Aorta (tissue), 5 donors: ENCODE measurements around the gene TRPM5. TPM values are rescaled to one million over a fixed set of nuclear protein-coding genes. Genes with fewer than 3 reads are reported as not detected.

ENCODE experiments used
- ATAC-seq: fragments of 200-7000 bp; cut with Tn5 transposase; one replicate; pipeline ENCODE4 v1.9.1; 2022; ENCODE audit warnings: moderate library complexity; ENCODE audit not compliant: low FRiP score
- DNase-seq, 2 donors: peaks; one replicate each; pipeline ENCODE4 v3.0.0-alpha.2; 2020
- H3K27ac ChIP-seq, 2 donors: one replicate each; pipeline ENCODE4 v1.5.1; 2013; ENCODE audit warnings: low read length in 2 of 2, mild to moderate bottlenecking in 2 of 2, moderate library complexity in 2 of 2, control low read depth in 1 of 2, inconsistent platforms in 1 of 2, low read depth in 1 of 2
- H3K27me3 ChIP-seq, 2 donors: one replicate each; pipeline ENCODE4 v1.6.1; 2013; ENCODE audit warnings: control low read depth in 1 of 2, low read length in 1 of 2, mild to moderate bottlenecking in 1 of 2, moderate library complexity in 1 of 2; ENCODE audit not compliant: insufficient read depth in 2 of 2, control insufficient read depth in 1 of 2
- H3K36me3 ChIP-seq, 2 donors: one replicate each; pipeline ENCODE4 v1.6.1; 2013; ENCODE audit warnings: control low read depth in 1 of 2, low read length in 1 of 2, mild to moderate bottlenecking in 1 of 2; ENCODE audit not compliant: insufficient read depth in 2 of 2, control insufficient read depth in 1 of 2
- H3K4me1 ChIP-seq, 2 donors: one replicate each; pipeline ENCODE4 v1.6.1; 2013; ENCODE audit warnings: low read length in 2 of 2, control low read depth in 1 of 2, mild to moderate bottlenecking in 1 of 2, moderate library complexity in 1 of 2; ENCODE audit not compliant: insufficient read depth in 2 of 2, control insufficient read depth in 1 of 2
- H3K4me3 ChIP-seq, 2 donors: one replicate each; pipeline ENCODE4 v1.5.1; 2013; ENCODE audit warnings: low read length in 2 of 2, control low read depth in 1 of 2, mild to moderate bottlenecking in 1 of 2
- H3K9me3 ChIP-seq: one replicate; pipeline ENCODE4 v1.6.1; 2013; ENCODE audit warnings: mild to moderate bottlenecking, low read length; ENCODE audit not compliant: control insufficient read depth
- WGBS, 2 donors: extraction: QIAGEN DNeasy Blood & Tissue Kit; methylation state at CpG; one replicate each; pipeline ENCODE4 v1.1.7; 2013; 5-methylcytosine and 5-hydroxymethylcytosine counted together
- intact Hi-C, 2 donors: fragments of 100-400 bp; cut with DNase I; formaldehyde crosslinking; loops; one replicate each; pipeline versions ENCODE4 v1.14.2 to v1.15.0; 2022
- polyA plus RNA-seq, 2 donors: library from polyadenylated mRNA; stranded (reverse); fragments of 200-250 nt; gene quantifications; one replicate each; pipeline ENCODE4 v1.2.3, GENCODE V29; 2013
- total RNA-seq, 2 donors: library from RNA; stranded (reverse); fragmentation: NEBNext Ultra II Directional; extraction: Animal tissue kit (Norgen Biotek cat#: 25700); gene quantifications; one replicate each; pipeline ENCODE4 v1.2.1, GENCODE V29; 2021
- donor health status: healthy with polysubstance abuse.
- donor health status: Bipolar disorder and iron deficiency.
- donor health status: DM: no; HTN: no; CAD: no.
- donor health status: DM: no; HTN: no; CAD: no.
- donor health status: DM: yes; HTN: yes; CAD: no.

Gene TRPM5
- total and polyA plus RNA-seq, 4 donors, result 0.25 TPM; not detected in 3

DNA sequence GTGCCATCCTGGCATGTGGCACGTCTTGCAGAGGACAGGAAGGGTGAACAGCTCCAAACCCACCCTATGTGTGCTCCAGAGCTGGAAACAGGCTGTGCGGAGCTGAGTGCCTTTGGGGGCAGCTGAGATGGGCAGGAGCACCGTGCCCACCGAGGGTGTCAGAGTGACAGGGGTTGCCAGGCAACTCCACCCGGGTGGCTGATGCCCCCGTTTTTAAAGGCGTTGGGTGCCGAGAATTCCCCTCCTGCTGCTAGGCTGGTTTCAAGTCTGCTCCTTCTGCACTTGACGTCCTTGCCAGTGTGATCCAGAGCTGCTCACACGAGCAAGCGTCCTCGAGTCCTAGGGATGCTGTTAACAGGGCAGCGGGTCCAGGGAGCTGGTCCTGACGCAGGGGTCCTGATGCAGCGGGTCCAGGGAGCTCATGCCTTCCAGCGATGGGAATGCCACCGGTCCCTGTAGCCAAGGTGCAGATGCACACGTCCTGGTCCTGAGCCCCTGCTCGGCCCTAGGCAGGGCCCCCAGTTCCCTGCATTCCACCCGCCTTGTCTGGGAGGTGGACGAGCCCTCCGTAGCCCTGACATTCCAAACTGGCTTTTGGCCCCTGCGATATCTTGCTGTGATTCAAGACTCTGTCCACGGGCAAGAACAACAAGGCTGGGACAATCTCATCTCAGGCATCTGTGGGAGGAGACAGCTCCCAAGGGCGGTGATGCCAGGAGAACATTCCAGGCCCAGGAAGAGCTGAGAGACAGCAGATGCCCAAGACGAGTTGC, 5.4 kb upstream of the TRPM5 start:
- Histone ChIP-seq H3K27ac (no peak overlapping the region), H3K36me3 (no peaks in the 10 kb centered on the region), H3K4me1 (no peaks in the 10 kb centered on the region), H3K27me3 (no peaks in the 10 kb centered on the region), H3K4me3 (no peak overlapping the region), H3K9me3 (no peaks in the 10 kb centered on the region)
- WGBS, 2 donors, result 60 to 61% methylated on average over 25 to 26 of the region's 26 CpGs
- ATAC-seq (no peak), DNase-seq (peak; percentile 30 to 73)
- intact Hi-C loops, result no loop called here

DNA sequence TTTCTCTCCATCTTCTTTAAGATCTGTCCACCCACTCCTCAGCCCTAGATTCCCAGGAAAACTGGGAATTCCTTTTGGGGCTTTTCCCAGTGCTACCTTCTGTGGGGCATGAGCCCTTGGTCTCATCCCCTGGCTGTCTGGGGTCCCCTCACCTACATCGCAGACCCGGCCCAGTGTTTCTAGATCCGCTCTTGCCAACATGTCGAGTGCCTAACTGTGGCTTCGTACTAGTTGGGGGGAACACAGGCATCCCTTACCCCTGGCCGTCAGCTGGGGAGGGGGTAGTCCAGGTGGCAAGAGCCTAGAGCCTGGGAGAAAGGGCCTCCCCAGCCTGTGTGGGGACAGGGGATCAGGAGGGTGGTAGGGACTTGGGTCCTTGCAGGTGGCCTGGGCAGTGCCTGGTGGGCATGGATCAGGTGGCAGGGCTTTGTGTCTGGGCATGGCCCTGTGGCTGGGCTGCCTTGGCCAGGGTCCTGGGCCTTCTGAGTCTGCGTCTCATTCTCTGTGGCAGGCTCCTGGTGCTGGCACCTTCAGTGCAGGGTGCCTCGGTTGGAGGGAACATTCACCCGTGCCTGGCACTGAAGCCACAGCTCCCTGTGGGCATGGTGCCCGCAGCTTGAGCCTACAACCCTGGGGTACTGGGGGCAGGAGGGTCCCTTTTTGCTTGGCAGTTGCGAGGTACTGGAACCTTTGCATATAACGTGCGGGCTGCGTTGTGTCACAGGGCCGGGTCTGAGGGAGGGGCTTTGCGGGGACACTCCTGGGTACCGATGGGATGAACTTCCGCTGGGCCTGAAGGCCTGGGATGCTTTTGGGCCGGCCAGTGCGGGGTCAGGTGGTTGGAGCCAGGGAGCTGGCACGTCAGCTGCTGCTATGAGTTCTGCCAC, 4.6 kb upstream of the TRPM5 start:
- WGBS, 2 donors, result 76 to 81% methylated on average over 21 of the region's 21 CpGs
- Histone ChIP-seq H3K9me3 (no peaks in the 10 kb centered on the region), H3K27me3 (no peaks in the 10 kb centered on the region), H3K36me3 (no peaks in the 10 kb centered on the region), H3K4me3 (no peak overlapping the region), H3K4me1 (no peaks in the 10 kb centered on the region), H3K27ac (no peak overlapping the region)
- intact Hi-C loops, result no loop called here
- peak; percentile 35 to 67 for DNase-seq
- no peak for ATAC-seq

GRCh38 chr11:2447951-2448650, 3.8 kb upstream of the TRPM5 start:
- H3K4me1 ChIP-seq, result no peaks in the 10 kb centered on the region
- H3K36me3 ChIP-seq, result no peaks in the 10 kb centered on the region
- 81 to 86% methylated on average over 10 of the region's 10 CpGs for WGBS, 2 donors
- H3K9me3 ChIP-seq, result no peaks in the 10 kb centered on the region
- DNase-seq (peak; percentile 13 to 57), ATAC-seq (no peak)
- H3K27ac ChIP-seq, result no peak overlapping the region
- intact Hi-C loops, result no loop called here
- no peak overlapping the region for H3K4me3 ChIP-seq
- H3K27me3 ChIP-seq, result no peaks in the 10 kb centered on the region

DNA sequence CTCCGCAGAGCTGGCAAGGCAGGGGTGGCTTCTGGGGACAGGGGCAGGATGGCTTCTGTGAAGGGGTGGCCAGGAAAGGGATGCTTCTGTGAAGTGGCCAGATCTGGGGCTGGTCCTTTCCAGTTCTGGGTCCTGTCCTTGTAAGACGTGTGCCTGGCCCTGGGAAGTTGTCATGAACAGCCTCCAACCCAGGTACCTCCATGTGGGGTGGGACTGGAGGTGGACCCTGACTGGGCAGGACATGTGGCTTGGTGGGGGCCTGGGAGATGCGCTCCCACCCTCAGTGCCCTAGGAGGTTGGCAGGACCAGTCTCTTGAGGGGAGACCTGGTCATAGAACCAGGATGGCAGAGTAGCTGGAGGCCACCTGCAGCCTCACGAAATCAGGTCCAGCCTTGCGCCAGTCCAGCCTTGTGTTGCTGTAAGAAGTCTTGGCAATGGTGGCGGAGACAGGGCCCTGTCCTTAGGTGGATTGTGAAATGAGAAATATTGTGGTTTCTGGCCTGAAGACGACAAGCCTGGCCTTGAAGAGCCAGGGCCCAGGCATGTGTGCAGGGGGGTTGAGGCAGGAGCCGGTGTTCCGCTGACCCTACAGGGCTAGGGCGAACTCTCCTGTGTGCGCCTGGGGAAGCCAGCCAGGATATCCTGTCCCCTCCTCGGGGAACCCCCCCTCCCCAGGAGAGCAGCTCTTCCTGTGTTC, 3.1 kb upstream of the TRPM5 start:
- DNase-seq, result peak; percentile 47 to 66
- Histone ChIP-seq H3K4me1 (no peaks in the 10 kb centered on the region), H3K4me3 (no peak overlapping the region), H3K27me3 (no peaks in the 10 kb centered on the region), H3K27ac (no peak overlapping the region), H3K36me3 (no peaks in the 10 kb centered on the region), H3K9me3 (no peaks in the 10 kb centered on the region)
- intact Hi-C loops, result no loop called here
- no peak for ATAC-seq
- WGBS, 2 donors, result 78 to 81% methylated on average over 12 of the region's 12 CpGs

DNA sequence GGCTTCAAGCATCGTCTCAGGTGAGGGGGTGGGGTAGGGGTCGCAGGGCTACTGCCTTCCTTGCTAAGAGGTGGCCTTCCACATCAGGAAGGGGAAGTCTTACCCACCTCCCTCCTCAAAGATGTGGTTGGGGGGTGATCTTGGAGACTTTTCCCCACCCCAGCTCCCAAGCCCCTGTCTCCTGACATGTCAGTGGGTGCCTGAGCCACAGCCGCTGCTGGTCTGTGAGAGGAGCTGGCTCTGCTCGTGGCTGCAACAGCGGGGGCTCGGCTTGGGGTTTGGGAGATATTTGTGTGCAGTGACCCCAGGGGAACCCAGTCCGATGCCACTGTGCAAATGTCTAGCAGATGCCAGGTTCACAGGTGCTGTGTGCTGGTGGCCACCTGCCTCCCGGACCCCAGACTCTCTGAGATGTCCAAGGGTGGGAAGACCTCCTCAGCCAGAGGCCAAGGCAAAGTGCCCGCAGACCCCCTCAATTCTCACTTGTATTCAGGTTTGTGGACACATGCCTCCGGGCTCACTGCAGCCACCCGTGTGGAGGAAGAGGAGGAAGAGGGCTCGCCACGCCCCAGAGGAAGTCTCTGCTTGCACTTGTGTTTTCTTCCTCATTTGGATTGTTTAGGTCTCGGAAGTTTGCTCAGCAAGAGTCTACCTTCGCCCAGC, 2.4 kb upstream of the TRPM5 start:
- H3K27ac ChIP-seq, result no peak overlapping the region
- ATAC-seq (no peak), DNase-seq (peak; percentile 64 to 73)
- H3K4me1 ChIP-seq, result no peaks in the 10 kb centered on the region
- intact Hi-C loops, result no loop called here
- H3K4me3 ChIP-seq, result no peak overlapping the region
- no peaks in the 10 kb centered on the region for H3K36me3 ChIP-seq
- no peaks in the 10 kb centered on the region for H3K27me3 ChIP-seq
- H3K9me3 ChIP-seq, result no peaks in the 10 kb centered on the region
- WGBS, 2 donors, result 81 to 82% methylated on average over 15 of the region's 15 CpGs

GRCh38 chr11:2445746-2446551, 1.6 kb upstream of the TRPM5 start:
- no peak for ATAC-seq
- Histone ChIP-seq H3K4me3 (no peak overlapping the region), H3K36me3 (no peaks in the 10 kb centered on the region), H3K9me3 (no peaks in the 10 kb centered on the region), H3K27me3 (no peaks in the 10 kb centered on the region), H3K27ac (no peak overlapping the region), H3K4me1 (no peaks in the 10 kb centered on the region)
- DNase-seq, result peak; percentile 50 to 62
- intact Hi-C loops, result no loop called here
- WGBS, 2 donors, result 51 to 53% methylated on average over 23 of the region's 23 CpGs

- no peak within 1 kb of the TSS for H3K27ac ChIP-seq
- peak; percentile 64 to 71 for DNase-seq
- peak within 1 kb of the TSS; percentile 14 to 16 for H3K4me3 ChIP-seq
- H3K36me3 ChIP-seq, result no peaks in the 10 kb centered on the region
- no peaks in the 10 kb centered on the region for H3K27me3 ChIP-seq
- intact Hi-C loops, result no loop called here
- no peaks in the 10 kb centered on the region for H3K9me3 ChIP-seq
- 2 to 5% methylated on average over 60 to 116 of the region's 116 CpGs for WGBS, 2 donors
- H3K4me1 ChIP-seq, result no peaks in the 10 kb centered on the region
- ATAC-seq, result no peak
These were observed 769 bp upstream of the TRPM5 start, which contains the start of gene KCNQ1 for GRCh38 chr11:2444821-2445745. KCNQ1 (plus strand) TSS chr11:2445008; CDS start chr11:2445099, 91 bp downstream.
